ENCODE data around the gene CABP4. TPM values are rescaled to one million over a fixed set of nuclear protein-coding genes. Genes with fewer than 3 reads are reported as not detected.

Gene CABP4
- total and polyA plus RNA-seq, 10 of the 15 experiments (the other 5 are each of a cell fraction or from before 2014, with no cell fraction given), result 0.04 to 0.41 (median 0.14) TPM; not detected in 2

GRCh38 chr11:67420646-67421429, 34.3 kb upstream of the CABP4 start (continued):
- TF ChIP-seq CTCF (IDR thresholded peaks at IDR 0.05 in 2 of 3, conservative IDR thresholded peaks at IDR 0.05 in 1 of 3; ENCODE audit: control insufficient read depth in 2 of 3, extremely low read depth in 1 of 3, insufficient read depth in 1 of 3, low read depth in 3 of 3, low read length in 3 of 3) (no peak), ZNF384 (IDR thresholded peaks at IDR 0.05; ENCODE audit: borderline replicate concordance, low read depth, low read length) (no peak), MEF2A (IDR thresholded peaks at IDR 0.05; ENCODE audit: insufficient read depth, low read depth, low read length) (no peak), ZNF622 (IDR thresholded peaks at IDR 0.05) (no peak), ZNF687 (IDR thresholded peaks at IDR 0.05) (peak; percentile 90), ZZZ3 (IDR thresholded peaks at IDR 0.05; ENCODE audit: control insufficient read depth, insufficient read length, low read depth) (no peak), ZBED1 (IDR thresholded peaks at IDR 0.05; ENCODE audit: borderline replicate concordance) (no peak), KAT2A (conservative IDR thresholded peaks at IDR 0.05; ENCODE audit: control insufficient read depth, low read depth, low read length) (no peak), HDAC6 (IDR thresholded peaks at IDR 0.05; ENCODE audit: unreplicated experiment) (no peak), SMC3 (IDR thresholded peaks at IDR 0.05; ENCODE audit: borderline replicate concordance, low read length) (no peak), STAT3 (IDR thresholded peaks at IDR 0.05; ENCODE audit: low read depth, low read length) (no peak), ELK1 (IDR thresholded peaks at IDR 0.05; ENCODE audit: low read depth, low read length) (no peak), BMI1 (IDR thresholded peaks at IDR 0.05; ENCODE audit: borderline replicate concordance) (no peak), RELB (IDR thresholded peaks at IDR 0.05; ENCODE audit: low read depth) (no peak), ZNF24 (IDR thresholded peaks at IDR 0.05) (0 out of 2 replicates have a peak, but pooled peaks have one; percentile 41), USF1 (IDR thresholded peaks at IDR 0.05; ENCODE audit: borderline replicate concordance, extremely low read length, insufficient read depth, low read depth, low read length) (no peak), PBX3 (IDR thresholded peaks at IDR 0.05; ENCODE audit: insufficient replicate concordance, low read depth, low read length) (peak; percentile 74)

Data from GM12878 (cell line).